Neuron (in vitro differentiated cells): Measurements from ENCODE around the gene AKNAD1.

ENCODE experiments used
- H2AFZ ChIP-seq: one replicate; pipeline ENCODE4 v1.6.1; 2013; ENCODE audit warnings: low read depth, mild to moderate bottlenecking, inconsistent platforms, low read length, moderate library complexity
- H3K27me3 ChIP-seq: one replicate; pipeline ENCODE4 v1.6.1; 2013; ENCODE audit warnings: low read length; ENCODE audit not compliant: insufficient read depth
- H3K36me3 ChIP-seq: one replicate; pipeline ENCODE4 v1.6.1; 2013; ENCODE audit warnings: low read length; ENCODE audit not compliant: insufficient read depth
- H3K4me1 ChIP-seq: one replicate; pipeline ENCODE4 v1.6.1; 2013; ENCODE audit warnings: low read length; ENCODE audit not compliant: insufficient read depth
- H3K4me3 ChIP-seq: 2 replicates; pipeline ENCODE4 v1.5.1; 2013; ENCODE audit warnings: mild to moderate bottlenecking, low read length, moderate library complexity
- H3K9me3 ChIP-seq: one replicate; pipeline ENCODE4 v1.6.1; 2013; ENCODE audit warnings: low read length

The AKNAD1 gene

GRCh38 chr1:108780937-108781574 is 75.8 kb downstream of the AKNAD1 start:
- Histone ChIP-seq H3K9me3 (peaks cover 21% of the 10 kb centered on the region), H3K36me3 (peaks cover 60% of the 10 kb centered on the region), H3K4me3 (no peak overlapping the region), H3K4me1 (no peaks in the 10 kb centered on the region), H2AFZ (no peak overlapping the region), H3K27me3 (no peaks in the 10 kb centered on the region)

DNA sequence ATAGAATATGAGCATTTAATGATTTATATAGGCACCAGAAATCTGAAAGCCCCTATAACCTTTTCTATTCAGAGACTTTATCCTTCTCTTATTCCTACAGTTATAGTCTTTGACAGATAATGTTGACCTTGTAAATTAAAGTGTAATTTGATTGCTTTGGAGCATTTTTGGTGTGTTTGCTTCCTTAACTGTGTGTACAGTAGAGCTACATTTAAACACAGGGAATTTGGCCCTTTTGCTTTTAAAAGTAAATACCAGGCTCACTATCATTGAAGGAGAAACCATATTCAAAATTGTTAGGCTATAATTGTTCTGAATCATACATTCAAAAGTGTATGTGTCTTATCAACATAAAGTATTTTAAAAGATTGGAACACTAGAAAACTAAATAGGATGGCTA is 77.4 kb downstream of the AKNAD1 start:
- Histone ChIP-seq H3K4me1 (no peaks in the 10 kb centered on the region), H3K9me3 (peaks cover 6% of the 10 kb centered on the region), H2AFZ (no peak overlapping the region), H3K36me3 (peaks cover 59% of the 10 kb centered on the region), H3K27me3 (no peaks in the 10 kb centered on the region), H3K4me3 (no peak overlapping the region)

DNA sequence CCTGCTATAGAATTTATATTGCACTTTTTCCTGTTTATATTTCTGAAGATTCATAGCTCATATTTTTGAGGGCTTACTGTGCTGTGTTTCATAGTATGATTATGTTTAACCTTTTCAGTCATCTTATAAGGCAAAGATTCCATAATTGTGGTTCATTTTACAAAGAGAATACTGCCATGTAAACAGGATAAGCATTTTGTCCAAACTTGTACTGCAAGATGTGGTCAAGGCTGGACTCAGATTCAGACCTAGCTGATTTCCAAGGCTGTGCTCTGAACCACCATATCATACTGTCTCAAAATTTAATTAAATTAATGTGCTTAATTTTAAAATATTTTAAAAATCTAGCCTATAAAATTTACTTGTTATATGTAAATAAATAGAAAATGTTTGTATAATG is 79.1 kb downstream of the AKNAD1 start:
- no peak overlapping the region for H3K4me3 ChIP-seq
- H2AFZ ChIP-seq, result no peak overlapping the region
- peaks cover 57% of the 10 kb centered on the region for H3K36me3 ChIP-seq
- no peaks in the 10 kb centered on the region for H3K9me3 ChIP-seq
- H3K4me1 ChIP-seq, result no peaks in the 10 kb centered on the region
- H3K27me3 ChIP-seq, result no peaks in the 10 kb centered on the region

- peaks cover 2% of the 10 kb centered on the region for H3K9me3 ChIP-seq
- no peak overlapping the region for H2AFZ ChIP-seq
- H3K4me1 ChIP-seq, result no peaks in the 10 kb centered on the region
- H3K36me3 ChIP-seq, result peaks cover 44% of the 10 kb centered on the region
- H3K27me3 ChIP-seq, result no peaks in the 10 kb centered on the region
- no peak overlapping the region for H3K4me3 ChIP-seq
These were observed 89.2 kb downstream of the AKNAD1 start for GRCh38 chr1:108767708-108768107.

- Histone ChIP-seq H3K4me3 (no peak overlapping the region), H3K9me3 (peaks cover 2% of the 10 kb centered on the region), H3K36me3 (peaks cover 46% of the 10 kb centered on the region), H2AFZ (no peak overlapping the region), H3K4me1 (no peaks in the 10 kb centered on the region), H3K27me3 (no peaks in the 10 kb centered on the region)
These were observed 89.8 kb downstream of the AKNAD1 start for GRCh38 chr1:108767115-108767514.
